GM21723 (cell line): ENCODE measurements around the gene SNAI1.
A peak's percentile ranks its signal among the peaks of the same experiment; 100 is the strongest.
"Not testable (repeated sequence)": the region's sequence is repeated elsewhere in the genome, so short reads cannot be mapped to it uniquely, and the experiment has no call there.

Experiments used
- ATAC-seq: cut with Tn5 transposase; IDR thresholded peaks from one replicate; pipeline ENCODE4 v1.9.1; 2021; ENCODE audit warnings: mild to moderate bottlenecking, moderate library complexity; ENCODE audit not compliant: unreplicated experiment

The SNAI1 gene

GRCh38 chr20:49982346-49983122 lies at the start of gene SNAI1:
TSS of gene SNAI1 (plus strand) at chr20:49982980. CDS start at chr20:49983060, 80 bp downstream.
- peak; percentile 80 for ATAC-seq

GRCh38 chr20:49935746-49936152 lies 47.0 kb upstream of the SNAI1 start:
- no peak for ATAC-seq

GRCh38 chr20:49936153-49937026 lies 46.4 kb upstream of the SNAI1 start, which contains the start of gene RNF114:
TSS of gene RNF114 (plus strand) at chr20:49936397. CDS start at chr20:49936413, 16 bp downstream.
- peak; percentile 75 for ATAC-seq

- ATAC-seq: no peak
Measured at GRCh38 chr20:49937027-49937929, 45.5 kb upstream of the SNAI1 start.

- ATAC-seq: no peak
Measured at GRCh38 chr20:49938173-49939163, 44.3 kb upstream of the SNAI1 start.

GRCh38 chr20:49941456-49941855 lies 41.3 kb upstream of the SNAI1 start:
- ATAC-seq: no peak

GRCh38 chr20:49942303-49942702 lies 40.5 kb upstream of the SNAI1 start:
- no peak for ATAC-seq

- no peak for ATAC-seq
Measured at GRCh38 chr20:49942942-49943341, 39.8 kb upstream of the SNAI1 start.

GRCh38 chr20:49945306-49945700 lies 37.5 kb upstream of the SNAI1 start:
- no peak for ATAC-seq

GRCh38 chr20:49945701-49946477 lies 36.9 kb upstream of the SNAI1 start:
- ATAC-seq: no peak

GRCh38 chr20:49948178-49948577 lies 34.6 kb upstream of the SNAI1 start:
- no peak for ATAC-seq

GRCh38 chr20:49948809-49949507 lies 33.8 kb upstream of the SNAI1 start:
- no peak for ATAC-seq

- ATAC-seq: no peak
Measured at GRCh38 chr20:49951151-49951550, 31.6 kb upstream of the SNAI1 start.

- ATAC-seq: no peak
Measured at GRCh38 chr20:49955167-49955566, 27.6 kb upstream of the SNAI1 start.

GRCh38 chr20:49955830-49956396 lies 26.9 kb upstream of the SNAI1 start:
- not testable (repeated sequence) for ATAC-seq

- no peak for ATAC-seq
Measured at GRCh38 chr20:49956689-49957088, 26.1 kb upstream of the SNAI1 start.

- not testable (repeated sequence) for ATAC-seq
Measured at GRCh38 chr20:49957089-49957938, 25.5 kb upstream of the SNAI1 start.
